OCI-LY3 (cell line): Measurements from ENCODE around the gene SLC13A5.
"Not testable (repeated sequence)": the region's sequence is repeated elsewhere in the genome, so short reads cannot be mapped to it uniquely, and the experiment has no call there.

Experiments used
- H2AFZ ChIP-seq: fragments of 200-600, 300-600 bp; shearing (Covaris generic); 2 replicates; pipeline ENCODE4 v1.6.0; 2014; ENCODE audit warnings: antibody characterized with exemption, low read depth, low read length
- H3K27ac ChIP-seq: fragments of 200-600, 300-600 bp; sonication (generic); 2 replicates; pipeline ENCODE4 v1.5.1; 2014; ENCODE audit warnings: mild to moderate bottlenecking, low read length, moderate library complexity, mixed read lengths
- H3K27me3 ChIP-seq: fragments of 200-600, 300-600 bp; sonication (generic); 2 replicates; pipeline ENCODE4 v1.6.1; 2014; ENCODE audit warnings: low read depth, low read length, mixed read lengths
- H3K36me3 ChIP-seq: fragments of 200-600, 300-600 bp; sonication (generic); replicated peaks from 2 replicates; pipeline ENCODE3; 2014; ENCODE audit warnings: low read depth, low read length, mixed read lengths
- H3K4me1 ChIP-seq: fragments of 300-600, 200-600 bp; sonication (generic); 2 replicates; pipeline ENCODE4 v1.6.1; 2014; ENCODE audit warnings: low read length, mixed read lengths
- H3K4me2 ChIP-seq: fragments of 200-600, 300-600 bp; sonication (generic); 2 replicates; pipeline ENCODE4 v1.6.1; 2014; ENCODE audit warnings: low read length, mixed read lengths
- H3K4me3 ChIP-seq: fragments of 300-600, 200-600 bp; sonication (generic); 2 replicates; pipeline ENCODE4 v1.5.1; 2014; ENCODE audit warnings: antibody characterized with exemption, mild to moderate bottlenecking, low read length, moderate library complexity
- H3K79me2 ChIP-seq: fragments of 300-600, 200-600 bp; shearing (Covaris generic); 2 replicates; pipeline ENCODE4 v1.6.1; 2014; ENCODE audit warnings: mild to moderate bottlenecking, low read length, mixed read lengths
- H3K9ac ChIP-seq: fragments of 300-600, 200-600 bp; shearing (Covaris generic); 2 replicates; pipeline ENCODE4 v1.6.0; 2014; ENCODE audit warnings: mild to moderate bottlenecking, low read length, moderate library complexity
- H3K9me3 ChIP-seq: fragments of 200-600, 300-600 bp; shearing (Covaris generic); 2 replicates; pipeline ENCODE4 v1.6.1; 2014; ENCODE audit warnings: low read length, mixed read lengths; ENCODE audit not compliant: insufficient read depth
- H4K20me1 ChIP-seq: fragments of 200-600, 300-600 bp; sonication (generic); 2 replicates; pipeline ENCODE4 v1.6.1; 2016; ENCODE audit warnings: low read length, mixed read lengths; ENCODE audit not compliant: insufficient read depth
- CTCF ChIP-seq: fragments of 200-600, 300-600 bp; sonication (generic); IDR thresholded peaks from 2 replicates; pipeline ENCODE4 v1.5.1; 2014; ENCODE audit warnings: antibody characterized with exemption, low read length, low read depth
- EZH2phosphoT487 ChIP-seq: fragments of 200-600 bp; shearing (Covaris generic); IDR thresholded peaks from 2 replicates; pipeline ENCODE4 v1.6.1; 2018; ENCODE audit warnings: antibody characterized with exemption, mixed run types, low read depth

SLC13A5 gene

GRCh38 chr17:6698004-6698403, 15.2 kb downstream of the SLC13A5 start:
- TF ChIP-seq EZH2phosphoT487: no peak
- no peak for TF ChIP-seq CTCF
- H3K27ac ChIP-seq: no peak overlapping the region

GRCh38 chr17:6696906-6697305, 16.3 kb downstream of the SLC13A5 start:
- H3K4me2 ChIP-seq: no peak overlapping the region
- H3K4me3 ChIP-seq: no peak overlapping the region
- H3K36me3 ChIP-seq: no peaks in the 10 kb centered on the region
- no peaks in the 10 kb centered on the region for H3K4me1 ChIP-seq
- no peaks in the 10 kb centered on the region for H3K79me2 ChIP-seq
- TF ChIP-seq CTCF: no peak
- TF ChIP-seq EZH2phosphoT487: no peak
- H3K9me3 ChIP-seq: no peaks in the 10 kb centered on the region
- no peak overlapping the region for H3K9ac ChIP-seq
- no peaks in the 10 kb centered on the region for H4K20me1 ChIP-seq
- H2AFZ ChIP-seq: no peak overlapping the region
- no peak overlapping the region for H3K27ac ChIP-seq
- H3K27me3 ChIP-seq: peaks cover 5% of the 10 kb centered on the region; the same call in 1 of the 2 replicates

More at GRCh38 chr17:6698004-6698403, 15.2 kb downstream of the SLC13A5 start:
- Histone ChIP-seq H3K4me1 (no peaks in the 10 kb centered on the region), H3K79me2 (no peaks in the 10 kb centered on the region), H3K9me3 (no peaks in the 10 kb centered on the region), H3K36me3 (no peaks in the 10 kb centered on the region), H3K9ac (no peak overlapping the region), H3K4me2 (no peak overlapping the region), H3K4me3 (no peak overlapping the region), H3K27me3 (peaks cover 5% of the 10 kb centered on the region; the same call in 1 of the 2 replicates), H4K20me1 (no peaks in the 10 kb centered on the region), H2AFZ (no peak overlapping the region)

- H3K79me2 ChIP-seq: no peaks in the 10 kb centered on the region
- H3K36me3 ChIP-seq: no peaks in the 10 kb centered on the region
- no peak overlapping the region for H2AFZ ChIP-seq
- peaks cover 5% of the 10 kb centered on the region; the same call in 1 of the 2 replicates for H3K27me3 ChIP-seq
- no peak overlapping the region for H3K9ac ChIP-seq
- H3K4me1 ChIP-seq: no peaks in the 10 kb centered on the region
- no peak for TF ChIP-seq EZH2phosphoT487
- TF ChIP-seq CTCF: no peak
- no peak overlapping the region for H3K27ac ChIP-seq
- H3K4me3 ChIP-seq: no peak overlapping the region
- no peak overlapping the region for H3K4me2 ChIP-seq
- no peaks in the 10 kb centered on the region for H3K9me3 ChIP-seq
- H4K20me1 ChIP-seq: no peaks in the 10 kb centered on the region
Observed at GRCh38 chr17:6695565-6695964, 17.6 kb downstream of the SLC13A5 start.

GRCh38 chr17:6695051-6695450, 18.1 kb downstream of the SLC13A5 start:
- Histone ChIP-seq H3K9me3 (no peaks in the 10 kb centered on the region), H3K4me1 (no peaks in the 10 kb centered on the region), H3K36me3 (no peaks in the 10 kb centered on the region), H2AFZ (no peak overlapping the region), H4K20me1 (no peaks in the 10 kb centered on the region), H3K4me2 (no peak overlapping the region), H3K79me2 (no peaks in the 10 kb centered on the region), H3K27ac (no peak overlapping the region), H3K9ac (no peak overlapping the region), H3K4me3 (no peak overlapping the region), H3K27me3 (peaks cover 5% of the 10 kb centered on the region; the same call in 1 of the 2 replicates)
- TF ChIP-seq EZH2phosphoT487 (no peak), CTCF (no peak)

GRCh38 chr17:6691958-6692357, 21.2 kb downstream of the SLC13A5 start:
- H3K27me3 ChIP-seq, H3K9me3 ChIP-seq, H4K20me1 ChIP-seq, H2AFZ ChIP-seq, H3K9ac ChIP-seq, H3K79me2 ChIP-seq, H3K4me1 ChIP-seq, H3K4me2 ChIP-seq, H3K27ac ChIP-seq, H3K4me3 ChIP-seq, H3K36me3 ChIP-seq: not testable (repeated sequence)
